ENCODE data around the gene ARRB1.

ARRB1 gene

GRCh38 chr11:75339685-75340409, 11.6 kb downstream of the ARRB1 start:
- POLR2A ChIA-PET = interaction anchor here (0.8 to 1.3 kb wide), 2 partner anchors 9 to 28 kb away, joined by 3 read pairs; no protein-coding TSS in a partner anchor
- H3K4me1 ChIP-seq (ENCODE audit: control insufficient read depth, insufficient read depth, low read length) = peaks cover 4% of the 10 kb centered on the region; the same call in 1 of the 2 replicates
- H3K9me3 ChIP-seq (ENCODE audit: control insufficient read depth, insufficient read depth, low read depth, low read length) = no peaks in the 10 kb centered on the region
- no peak overlapping the region for H3K27ac ChIP-seq (ENCODE audit: extremely low read depth, low read depth, low read length)
- TF ChIP-seq HOXA7 (CRISPR knock-in tag; IDR thresholded peaks at IDR 0.05; ENCODE audit: borderline replicate concordance) (no peak), ZNF266 (tag by site-specific recombination; IDR thresholded peaks at IDR 0.05; ENCODE audit: low read depth) (no peak), ZNF37A (tag by site-specific recombination; IDR thresholded peaks at IDR 0.05) (no peak), ZNF248 (tag by site-specific recombination; IDR thresholded peaks at IDR 0.05) (no peak), PRDM10 (tag by site-specific recombination; IDR thresholded peaks at IDR 0.05) (no peak; the same call in 1 of the 2 replicates), ZNF670 (tag by site-specific recombination; IDR thresholded peaks at IDR 0.05; ENCODE audit: low read depth) (no peak), KLF9 (tag by site-specific recombination; IDR thresholded peaks at IDR 0.05; ENCODE audit: low read depth) (no peak), ZFP69B (tag by site-specific recombination; IDR thresholded peaks at IDR 0.05) (no peak), REST (tag by site-specific recombination; IDR thresholded peaks at IDR 0.05) (no peak), ZNF747 (tag by site-specific recombination; IDR thresholded peaks at IDR 0.05) (no peak), ZNF626 (tag by site-specific recombination; IDR thresholded peaks at IDR 0.05) (no peak), ZNF48 (tag by site-specific recombination; IDR thresholded peaks at IDR 0.05) (no peak), ZNF416 (tag by site-specific recombination; IDR thresholded peaks at IDR 0.05) (no peak), ZNF785 (tag by site-specific recombination; IDR thresholded peaks at IDR 0.05) (no peak), ZNF549 (tag by site-specific recombination; IDR thresholded peaks at IDR 0.05) (no peak), OVOL3 (tag by site-specific recombination; IDR thresholded peaks at IDR 0.05) (no peak), GLI2 (tag by site-specific recombination; IDR thresholded peaks at IDR 0.05; ENCODE audit: borderline replicate concordance, low read depth) (no peak), ZNF830 (tag by site-specific recombination; IDR thresholded peaks at IDR 0.05; ENCODE audit: low read depth) (no peak)
- no peak overlapping the region for H3K4me3 ChIP-seq (ENCODE audit: low read depth, low read length)
- CTCF ChIA-PET = interaction anchor here (0.7 to 1.9 kb wide), 5 partner anchors 24 to 425 kb away, joined by 3 to 9 read pairs (median 6); no protein-coding TSS in a partner anchor
- H3K36me3 ChIP-seq (ENCODE audit: control insufficient read depth in 2 of 2, insufficient read depth in 1 of 2, low read length in 2 of 2) = no peaks in the 10 kb centered on the region
